ENCODE data around the gene TAS2R40.

GRCh38 chr7:143177374-143178119 is 44.3 kb upstream of the TAS2R40 start:
- TF ChIP-seq POLR2AphosphoS5 (IDR thresholded peaks at IDR 0.05), result no peak
- no peak for TF ChIP-seq CTCF (IDR thresholded peaks at IDR 0.05)
